HepG2 (cell line): ENCODE measurements around the gene ALPL. TPM values are rescaled to one million over a fixed set of nuclear protein-coding genes. Genes with fewer than 3 reads are reported as not detected.

Experiments
- ATAC-seq: fragments of 200-7000 bp; cut with Tn5 transposase; 3 replicates; pipeline ENCODE4 v1.9.1; 2020; ENCODE audit warnings: mild to moderate bottlenecking, moderate library complexity
- BruUV-seq: library from RNA; stranded (reverse); fragments of 400-500 nt; replicated peaks from 2 replicates; lab custom pipeline; 2021; lab: Mats Ljungman, UMichigan
- CTCF ChIA-PET: fragments of 300-600 bp; formaldehyde crosslinking; extraction: SDS; loops from one replicate; lab custom pipeline; 2021; ENCODE audit warnings: low total read pairs, inconsistent platforms, low intra/inter-chr PET ratio; lab: Yijun Ruan, JAX
- POLR2A ChIA-PET: fragments of 350-600 bp; sonication (Branson Sonifier 250); formaldehyde crosslinking; loops from one replicate; lab custom pipeline; 2020; ENCODE audit warnings: antibody characterized with exemption, inconsistent platforms; lab: Yijun Ruan, JAX
- DNase-seq: peaks from one replicate; pipeline ENCODE4 v3.0.0-alpha.2; 2015; ENCODE audit warnings: low spot score
- FAIRE-seq: peaks from 3 replicates; lab custom pipeline; 2011; peaks lifted over from hg19 to GRCh38; lab: Jason Lieb, UNC
- H2AFZ ChIP-seq: one replicate; pipeline ENCODE4 v1.6.1; 2011; ENCODE audit warnings: low read length, inconsistent platforms
- H3K27ac ChIP-seq: fragments of 300-600 bp; 3 replicates; pipeline ENCODE4 v1.8.0; 2011; ENCODE audit warnings: mixed run types, mild to moderate bottlenecking, mixed read lengths, low read length, inconsistent platforms; ENCODE audit not compliant: insufficient read depth; ENCODE audit errors: extremely low read length
- H3K27me3 ChIP-seq, 2 experiments: fragments of 200-600 bp in 1 of 2; 2 replicates in 1 of 2; 3 replicates in 1 of 2; pipeline versions ENCODE4 v1.6.0 to v1.8.0; 2011; ENCODE audit warnings: low read length in 2 of 2, mild to moderate bottlenecking in 2 of 2, moderate library complexity in 2 of 2, inconsistent platforms in 1 of 2; ENCODE audit not compliant: insufficient read depth in 2 of 2, control insufficient read depth in 1 of 2
- H3K36me3 ChIP-seq, 2 experiments: fragments of 200-600 bp in 1 of 2; replicated peaks in 1 of 2; 2 replicates in 1 of 2; 3 replicates in 1 of 2; pipeline versions ENCODE4 v1.5.1 to v1.8.0; 2011; ENCODE audit warnings: low read length in 2 of 2, inconsistent platforms in 1 of 2; ENCODE audit not compliant: insufficient read depth in 2 of 2, control insufficient read depth in 1 of 2
- H3K4me1 ChIP-seq: 2 replicates; pipeline ENCODE4 v1.5.1; 2012; ENCODE audit warnings: low read length, inconsistent platforms; ENCODE audit not compliant: insufficient read depth
- H3K4me2 ChIP-seq: 2 replicates; pipeline ENCODE4 v1.6.0; 2011; ENCODE audit warnings: low read depth, low read length, inconsistent platforms
- H3K4me3 ChIP-seq, 3 experiments: fragments of 200-600 bp in 1 of 3; sonication (generic), shearing (Covaris generic) in 1 of 3; replicated peaks in 1 of 3; 2 replicates each; pipeline ENCODE4 v1.5.1; 2011 to 2016; ENCODE audit warnings: low read length in 3 of 3, inconsistent platforms in 2 of 3, low read depth in 2 of 3, mild to moderate bottlenecking in 2 of 3, control low read depth in 1 of 3, mixed read lengths in 1 of 3; ENCODE audit not compliant: insufficient read depth in 1 of 3
- H3K79me2 ChIP-seq: one replicate; pipeline ENCODE4 v1.6.1; 2011; ENCODE audit warnings: low read length, inconsistent platforms; ENCODE audit not compliant: insufficient read depth
- H3K9ac ChIP-seq: 2 replicates; pipeline ENCODE4 v1.6.0; 2011; ENCODE audit warnings: mild to moderate bottlenecking, low read depth, low read length, inconsistent platforms; ENCODE audit not compliant: insufficient read depth
- H3K9me3 ChIP-seq: 2 replicates; pipeline ENCODE4 v1.5.1; 2012; ENCODE audit warnings: mild to moderate bottlenecking, low read length
- H4K20me1 ChIP-seq: 2 replicates; pipeline ENCODE4 v1.6.0; 2011; ENCODE audit warnings: inconsistent platforms, mild to moderate bottlenecking, low read length, moderate library complexity; ENCODE audit not compliant: insufficient read depth
- BCL3 ChIP-seq: sonication (generic); formaldehyde crosslinking; IDR thresholded peaks from 2 replicates; pipeline ENCODE4 v1.5.1; 2020; ENCODE audit warnings: mild to moderate bottlenecking, missing genetic modification reagents, moderate library complexity
- FOSL1 ChIP-seq: sonication (generic); formaldehyde crosslinking; IDR thresholded peaks from 2 replicates; pipeline ENCODE4 v1.9.0; 2021; ENCODE audit warnings: missing genetic modification reagents, borderline replicate concordance
- HNF4A ChIP-seq: sonication (generic); formaldehyde crosslinking; IDR thresholded peaks from 2 replicates; pipeline ENCODE4 v1.4.0; 2020; ENCODE audit warnings: missing genetic modification reagents
- KMT2B ChIP-seq: IDR thresholded peaks from 2 replicates; pipeline ENCODE4 v1.6.1; 2016; ENCODE audit warnings: missing genetic modification reagents, missing compliant biosample characterization
- PRPF4 ChIP-seq: fragments of 200-400 bp; formaldehyde crosslinking; IDR thresholded peaks from 2 replicates; pipeline ENCODE4 v1.6.1; 2016; ENCODE audit warnings: low read length, low read depth; ENCODE audit not compliant: poor library complexity, severe bottlenecking
- TGIF2 ChIP-seq: IDR thresholded peaks from 2 replicates; pipeline ENCODE4 v1.6.1; 2016; ENCODE audit warnings: control low read depth, missing compliant biosample characterization
- ZBTB8A ChIP-seq: sonication (generic); formaldehyde crosslinking; IDR thresholded peaks from 2 replicates; pipeline ENCODE4 v1.4.0; 2020; ENCODE audit warnings: mild to moderate bottlenecking, low read depth, missing genetic modification reagents, borderline replicate concordance
- ZNF263 ChIP-seq: sonication (generic); formaldehyde crosslinking; IDR thresholded peaks from 2 replicates; pipeline ENCODE4 v1.4.0; 2020; ENCODE audit warnings: missing genetic modification reagents
- ZNF337 ChIP-seq: sonication (generic); formaldehyde crosslinking; IDR thresholded peaks from 2 replicates; pipeline ENCODE4 v1.5.1; 2020; ENCODE audit warnings: missing genetic modification reagents, low read depth, mild to moderate bottlenecking, borderline replicate concordance
- WGBS: methylation state at CpG from one replicate; pipeline ENCODE4 v1.1.6; 2017; ENCODE audit warnings: low lambda C conversion rate; 5-methylcytosine and 5-hydroxymethylcytosine counted together
- in situ Hi-C: cut with HindIII; loops from 2 replicates; pipeline ENCODE4 v1.10.0; 2017; ENCODE audit warnings: low pct_unique_long_range_greater_than_20kb; ENCODE audit not compliant: extremely low pct_ligation_motif_present
- intact Hi-C: fragments of 100-400 bp; cut with micrococcal nuclease; formaldehyde crosslinking; loops from one replicate; pipeline ENCODE4 v1.10.0; 2022; ENCODE audit not compliant: unreplicated experiment
- polyA plus RNA-seq, 8 experiments: library from polyadenylated mRNA; depleted of rRNA in 3 of 8; stranded (reverse) in 7 of 8; unstranded in 1 of 8; fragments of >200 nt; fragmentation: Illumina TruSeq in 4 of 8; extraction: Trizol in 4 of 8; gene quantifications; 2 replicates each; pipeline versions ENCODE4 v1.2.1 to v1.2.3, GENCODE V29; 2011 to 2016; ENCODE audit warnings: low read depth in 4 of 8, missing spikeins in 1 of 8, mixed read lengths in 1 of 8; ENCODE audit not compliant: insufficient read depth in 1 of 8
- total RNA-seq, 5 experiments: library from RNA; depleted of rRNA; stranded (reverse); fragments of >200 nt; fragmentation: Illumina TruSeq; extraction: Trizol; gene quantifications; 2 replicates each; pipeline ENCODE4 v1.2.3, GENCODE V29; 2016; ENCODE audit warnings: low read depth in 1 of 5
- TF ChIP-seq, protein P1 (sequence below): sonication (generic); formaldehyde crosslinking; IDR thresholded peaks from 2 replicates; pipeline ENCODE4 v1.4.0; 2020; ENCODE audit warnings: mild to moderate bottlenecking, low read depth, missing genetic modification reagents
- TF ChIP-seq, protein P2 (sequence below): sonication (generic); formaldehyde crosslinking; IDR thresholded peaks from 2 replicates; pipeline ENCODE4 v1.5.0; 2020; ENCODE audit warnings: missing genetic modification reagents

ALPL gene
- total and polyA plus RNA-seq, 2 of the 13 experiments (the other 11 are each of a cell fraction or from before 2014, with no cell fraction given), result 0.12 TPM; not detected in 1

DNA sequence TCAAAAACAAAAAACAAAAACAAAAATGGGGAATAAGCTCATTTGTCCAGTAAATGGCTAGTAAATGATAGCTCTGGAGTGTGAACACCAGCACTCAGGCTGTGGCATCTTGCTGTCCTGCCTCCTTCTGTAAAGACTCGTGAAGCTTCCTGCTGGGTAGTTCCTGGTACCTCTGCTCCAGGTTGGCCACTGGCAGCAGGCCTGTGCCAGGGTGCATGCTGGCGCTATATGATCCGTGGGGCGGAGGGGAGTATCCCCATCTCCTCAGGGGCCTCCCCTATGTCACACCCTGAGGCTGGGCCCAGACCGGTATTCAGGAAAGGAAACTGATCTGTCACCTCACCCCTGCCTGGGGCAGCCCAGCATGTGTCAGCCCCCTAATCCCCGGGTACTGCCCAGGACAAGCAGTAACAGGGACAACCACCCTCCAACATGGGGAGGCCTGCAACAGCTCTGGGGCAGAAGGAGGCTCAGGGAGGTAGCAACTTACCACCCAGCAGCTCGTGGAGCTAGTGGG is 14.1 kb downstream of the ALPL start:
- Histone ChIP-seq H3K27ac (no peak overlapping the region), H3K4me2 (no peak overlapping the region), H3K36me3 (no peaks in the 10 kb centered on the region), H3K79me2 (no peaks in the 10 kb centered on the region), H3K9me3 (no peaks in the 10 kb centered on the region), H3K4me1 (no peaks in the 10 kb centered on the region), H3K9ac (no peak overlapping the region), H3K27me3 (peaks cover 0 to 25% of the 10 kb centered on the region in 2 experiments; a peak in 1 of 5 replicates), H3K4me3 (no peak overlapping the region), H4K20me1 (no peaks in the 10 kb centered on the region), H2AFZ (no peak overlapping the region)
- in situ Hi-C loops (no loop called here), intact Hi-C loops (no loop called here)
- WGBS, result 13% methylated on average over 1 of the region's 7 CpGs
- no TSS peak for BruUV-seq
- ATAC-seq, result no peak
- TF ChIP-seq, protein P1, sequence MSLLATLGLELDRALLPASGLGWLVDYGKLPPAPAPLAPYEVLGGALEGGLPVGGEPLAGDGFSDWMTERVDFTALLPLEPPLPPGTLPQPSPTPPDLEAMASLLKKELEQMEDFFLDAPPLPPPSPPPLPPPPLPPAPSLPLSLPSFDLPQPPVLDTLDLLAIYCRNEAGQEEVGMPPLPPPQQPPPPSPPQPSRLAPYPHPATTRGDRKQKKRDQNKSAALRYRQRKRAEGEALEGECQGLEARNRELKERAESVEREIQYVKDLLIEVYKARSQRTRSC, result no peak
- TF ChIP-seq FOSL1 (no peak), HNF4A (CRISPR knock-in tag) (no peak), ZNF263 (no peak), PRPF4 (no peak), TGIF2 (CRISPR knock-in tag) (no peak), BCL3 (CRISPR knock-in tag) (no peak), ZBTB8A (no peak), ZNF337 (no peak), KMT2B (CRISPR knock-in tag) (no peak)
- TF ChIP-seq, protein P2, sequence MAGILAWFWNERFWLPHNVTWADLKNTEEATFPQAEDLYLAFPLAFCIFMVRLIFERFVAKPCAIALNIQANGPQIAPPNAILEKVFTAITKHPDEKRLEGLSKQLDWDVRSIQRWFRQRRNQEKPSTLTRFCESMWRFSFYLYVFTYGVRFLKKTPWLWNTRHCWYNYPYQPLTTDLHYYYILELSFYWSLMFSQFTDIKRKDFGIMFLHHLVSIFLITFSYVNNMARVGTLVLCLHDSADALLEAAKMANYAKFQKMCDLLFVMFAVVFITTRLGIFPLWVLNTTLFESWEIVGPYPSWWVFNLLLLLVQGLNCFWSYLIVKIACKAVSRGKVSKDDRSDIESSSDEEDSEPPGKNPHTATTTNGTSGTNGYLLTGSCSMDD (CRISPR knock-in tag), result no peak
- ChIA-PET CTCF (no interaction called here), POLR2A (no interaction called here)
- no peak for FAIRE-seq
- no peak for DNase-seq
